RWPE1 (cell line): ENCODE data around the gene SCN10A.

Experiments used
- CTCF ChIA-PET: fragments of 350-600 bp; sonication (Branson Sonifier 250); formaldehyde crosslinking; extraction: SDS; loops from one replicate; lab custom pipeline; 2021; lab: Yijun Ruan, JAX
- POLR2A ChIA-PET: fragments of 400-600 bp; formaldehyde crosslinking; extraction: SDS; loops from one replicate; lab custom pipeline; 2020; ENCODE audit warnings: antibody characterized with exemption; ENCODE audit not compliant: low non-redundant PET; lab: Yijun Ruan, JAX
- DNase-seq: peaks from one replicate; pipeline ENCODE4 v3.0.0; 2012; ENCODE audit warnings: low spot score
- H3K27ac ChIP-seq: fragments of 450-650 bp; 2 replicates; pipeline ENCODE4 v1.5.1; 2017
- CTCF ChIP-seq: fragments of 450-650 bp; conservative IDR thresholded peaks from 2 replicates; pipeline ENCODE4 v1.5.1; 2017; ENCODE audit warnings: low read depth, mild to moderate bottlenecking

SCN10A gene

GRCh38 chr3:38816026-38816425 lies at the start of gene SCN10A:
SCN10A (minus strand) TSS chr3:38816217; CDS start chr3:38794010, 22,207 bp downstream.
- TF ChIP-seq CTCF: no peak
- POLR2A ChIA-PET: no interaction called here

DNA sequence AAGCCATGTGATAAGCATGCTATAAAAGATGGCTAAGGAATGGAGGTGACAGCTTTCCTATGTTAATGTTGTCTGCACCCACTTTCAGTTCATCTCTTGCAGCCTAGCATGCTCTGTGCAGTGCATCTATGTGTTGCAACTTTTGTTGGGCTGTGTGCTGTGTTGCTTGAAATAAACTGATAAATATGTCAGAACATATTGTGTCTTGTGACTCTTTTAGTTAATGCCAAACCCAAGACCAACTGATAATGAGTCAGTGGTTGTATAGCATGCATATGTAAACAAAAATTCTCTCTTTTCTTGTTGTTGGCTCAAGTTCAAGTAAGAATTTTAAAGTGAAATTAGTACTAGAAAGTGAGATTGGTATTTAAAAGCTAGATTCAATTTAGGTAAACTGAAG lies 37.0 kb upstream of the SCN10A start:
- ChIA-PET CTCF (no interaction called here), POLR2A (no interaction called here)
- no peak for DNase-seq
- no peak overlapping the region for H3K27ac ChIP-seq
- TF ChIP-seq CTCF: no peak

More at GRCh38 chr3:38816026-38816425, at the start of gene SCN10A:
- no peak for DNase-seq
- CTCF ChIA-PET: interaction anchor here (0.7 kb wide), 1 partner anchor 128 kb away, joined by 3 read pairs; no protein-coding TSS in a partner anchor
- no peak within 1 kb of the TSS for H3K27ac ChIP-seq

DNA sequence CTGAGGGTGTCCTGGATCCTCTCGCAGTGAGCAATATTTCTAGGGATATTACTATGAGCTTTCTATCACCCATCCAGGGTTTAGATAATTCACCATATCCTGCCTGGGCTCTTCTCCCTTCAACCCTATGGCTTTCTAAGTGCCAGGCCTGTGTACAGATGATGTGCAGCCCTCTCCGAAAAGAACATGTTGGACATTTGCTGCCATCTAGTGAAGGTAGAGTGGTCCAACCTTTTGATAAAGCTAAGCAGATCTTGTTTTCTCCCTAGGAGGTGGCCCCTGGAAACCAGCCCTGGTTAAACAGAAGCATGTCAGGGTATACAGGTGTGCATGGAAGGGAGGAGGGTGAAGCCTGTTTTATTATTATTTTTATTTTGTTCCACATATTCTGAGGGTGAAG lies 27.9 kb upstream of the SCN10A start:
- CTCF ChIA-PET: interaction anchor here (0.6 to 1.9 kb wide), 6 partner anchors 36 to 336 kb away, joined by 3 to 8 read pairs (median 3); no protein-coding TSS in a partner anchor
- DNase-seq: peak; percentile 13
- TF ChIP-seq CTCF: 0 out of 2 replicates have a peak, but pooled peaks have one; percentile 7
- POLR2A ChIA-PET: no interaction called here
- no peak overlapping the region for H3K27ac ChIP-seq

DNA sequence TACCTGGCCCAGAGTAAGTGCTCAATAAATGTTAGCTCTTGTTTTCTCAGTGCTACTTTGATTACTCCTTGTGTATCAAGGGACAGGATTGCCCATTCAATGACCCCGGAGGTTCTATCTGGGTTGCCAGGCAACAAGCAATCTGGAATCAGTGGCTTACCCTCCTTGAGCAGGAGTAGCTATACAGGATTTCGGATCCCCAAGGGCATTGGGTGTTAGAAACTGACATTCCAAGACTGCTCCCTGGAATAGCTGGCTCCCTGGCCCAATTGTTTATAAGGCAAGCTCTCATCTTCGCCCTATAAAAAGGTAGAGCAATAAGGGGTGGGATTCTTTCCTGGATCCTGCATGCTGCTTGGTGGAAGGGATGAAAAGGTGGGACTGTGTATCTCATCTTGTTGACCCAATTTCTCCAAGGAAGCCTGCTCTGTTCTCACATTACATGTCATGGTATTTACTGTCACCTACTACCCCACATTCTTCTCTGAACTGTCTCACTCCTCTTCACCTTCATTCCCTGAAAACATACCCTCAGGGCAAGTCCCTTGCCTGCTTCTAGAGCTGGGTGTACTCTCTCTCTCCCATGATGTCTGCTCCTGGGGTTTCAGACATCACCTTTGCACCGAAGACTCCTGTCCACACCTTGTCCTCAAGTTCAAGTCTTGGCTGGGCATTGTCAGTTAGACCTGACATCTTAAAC lies 26.4 kb upstream of the SCN10A start:
- no peak for DNase-seq
- no peak overlapping the region for H3K27ac ChIP-seq
- CTCF ChIA-PET: interaction anchor here (1.9 kb wide), 1 partner anchor 321 kb away, joined by 8 read pairs; no protein-coding TSS in a partner anchor
- POLR2A ChIA-PET: no interaction called here
- no peak for TF ChIP-seq CTCF

GRCh38 chr3:38840987-38841386 lies 25.0 kb upstream of the SCN10A start:
- TF ChIP-seq CTCF: no peak
- DNase-seq: no peak
- POLR2A ChIA-PET: no interaction called here
- CTCF ChIA-PET: no interaction called here
- no peak overlapping the region for H3K27ac ChIP-seq

- ChIA-PET POLR2A (interaction anchor here (0.5 kb wide), 1 partner anchor 58 kb away, joined by 3 read pairs; no protein-coding TSS in a partner anchor), CTCF (no interaction called here)
- no peak overlapping the region for H3K27ac ChIP-seq
- DNase-seq: no peak
- TF ChIP-seq CTCF: no peak
Measured at GRCh38 chr3:38837358-38837757, 21.3 kb upstream of the SCN10A start.
